Lower lobe of right lung (tissue), 2 donors: ENCODE measurements around the gene NMT2. TPM values are rescaled to one million over a fixed set of nuclear protein-coding genes. Genes with fewer than 3 reads are reported as not detected.

Experiments used
- ATAC-seq, 2 donors: fragments of 200-7000 bp; cut with Tn5 transposase; one replicate each; pipeline ENCODE4 v1.9.1; 2020 to 2022; ENCODE audit warnings: mild to moderate bottlenecking in 2 of 2, moderate library complexity in 2 of 2
- DNase-seq: peaks from one replicate; pipeline ENCODE4 v3.0.0-alpha.2; 2020
- H3K27ac ChIP-seq: fragments of 200-600 bp; one replicate; pipeline ENCODE4 v1.8.0; 2022
- H3K27me3 ChIP-seq: fragments of 200-600 bp; one replicate; pipeline ENCODE4 v1.8.0; 2022; ENCODE audit warnings: low read depth
- H3K36me3 ChIP-seq: fragments of 200-600 bp; one replicate; pipeline ENCODE4 v1.8.0; 2022; ENCODE audit warnings: mild to moderate bottlenecking
- H3K4me1 ChIP-seq: fragments of 200-600 bp; one replicate; pipeline ENCODE4 v1.8.0; 2022
- H3K4me3 ChIP-seq: fragments of 200-600 bp; one replicate; pipeline ENCODE4 v1.8.0; 2022; ENCODE audit warnings: mild to moderate bottlenecking
- H3K9me3 ChIP-seq: fragments of 200-600 bp; one replicate; pipeline ENCODE4 v1.8.0; 2022
- CTCF ChIP-seq: fragments of 200-600 bp; IDR thresholded peaks from one replicate; pipeline ENCODE4 v1.8.0; 2022; ENCODE audit warnings: antibody characterized with exemption, mild to moderate bottlenecking
- intact Hi-C: fragments of 100-400 bp; cut with DNase I; formaldehyde crosslinking; loops from one replicate; pipeline ENCODE4 v1.11.0; 2022
- total RNA-seq: library from RNA; stranded (reverse); fragmentation: NEBNext Ultra II Directional; extraction: Animal tissue kit (Norgen Biotek cat#: 25700); gene quantifications from one replicate; pipeline ENCODE4 v1.2.1, GENCODE V29; 2021
- donor health status: DM: no; HTN: yes; CAD: no; lungs with severe emphysema.

NMT2 gene
- total RNA-seq, 1 donor from 2014 or later: 10.2 TPM

DNA sequence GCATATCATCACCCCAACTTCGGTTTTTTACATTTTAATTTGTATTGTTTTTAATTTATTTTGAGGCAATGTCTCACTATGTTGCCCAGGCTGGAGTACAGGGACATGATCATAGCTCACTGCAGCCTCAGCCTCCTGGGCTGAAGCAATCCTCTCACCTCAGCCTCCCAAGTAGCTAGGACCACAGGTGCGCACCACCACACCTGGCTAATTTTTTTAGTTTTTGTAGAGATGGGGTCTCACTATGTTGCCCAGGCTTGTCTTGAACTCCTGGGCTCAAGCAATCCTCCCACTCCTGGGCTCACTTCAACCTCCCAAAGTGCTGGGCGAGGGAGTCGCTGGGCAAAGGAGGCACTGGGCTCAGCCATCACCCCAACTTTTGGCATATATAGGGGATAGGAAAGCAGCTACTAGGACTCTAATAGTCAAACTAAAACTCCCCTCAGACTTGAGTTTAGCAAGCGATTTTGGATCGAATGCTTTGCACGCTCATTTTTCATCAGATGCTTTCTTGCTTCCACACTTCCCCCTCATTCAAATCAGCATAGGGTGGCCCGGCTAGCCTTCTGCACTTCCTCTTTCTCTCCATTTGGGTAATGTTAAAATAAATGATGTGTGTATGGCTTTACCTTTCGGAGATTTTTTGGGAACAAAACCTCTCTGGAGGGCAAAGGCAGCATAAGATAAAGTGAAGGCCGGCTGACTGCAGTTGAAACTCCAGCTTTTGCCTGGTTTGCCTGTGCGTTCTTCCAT lies 20.8 kb upstream of the NMT2 start:
- intact Hi-C loops: no loop called here
- ATAC-seq: no peak

DNA sequence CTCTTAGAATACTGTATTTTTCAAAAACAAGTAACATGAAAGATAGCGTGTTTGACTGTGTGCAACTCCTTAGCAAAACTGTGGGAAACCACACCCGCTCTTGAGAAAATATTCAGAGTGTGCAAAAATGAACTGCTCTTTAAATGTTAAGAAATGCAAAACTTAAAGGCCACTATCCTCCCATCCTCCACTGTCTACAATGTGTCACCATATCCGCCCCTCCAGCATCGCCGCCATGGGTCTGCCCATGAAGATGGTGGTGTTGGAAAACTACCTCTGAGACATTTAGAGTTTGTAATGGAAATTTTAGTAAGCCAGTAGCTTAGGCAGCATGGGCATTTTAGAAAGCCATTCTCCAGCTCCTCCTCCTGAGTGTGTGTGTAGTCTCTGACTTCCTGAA lies 20.1 kb upstream of the NMT2 start:
- H3K27ac ChIP-seq: no peak overlapping the region
- H3K4me1 ChIP-seq: no peaks in the 10 kb centered on the region
- no peaks in the 10 kb centered on the region for H3K9me3 ChIP-seq
- DNase-seq: no peak
- ATAC-seq: no peak
- TF ChIP-seq CTCF: no peak
- intact Hi-C loops: no loop called here
- no peaks in the 10 kb centered on the region for H3K36me3 ChIP-seq
- H3K4me3 ChIP-seq: no peak overlapping the region
- H3K27me3 ChIP-seq: no peaks in the 10 kb centered on the region

More for the DNA sequence above, 20.8 kb upstream of the NMT2 start:
- H3K27me3 ChIP-seq: no peaks in the 10 kb centered on the region
- no peaks in the 10 kb centered on the region for H3K4me1 ChIP-seq
- no peaks in the 10 kb centered on the region for H3K36me3 ChIP-seq
- H3K27ac ChIP-seq: no peak overlapping the region
- TF ChIP-seq CTCF: no peak
- H3K4me3 ChIP-seq: no peak overlapping the region
- no peaks in the 10 kb centered on the region for H3K9me3 ChIP-seq
- DNase-seq: no peak

DNA sequence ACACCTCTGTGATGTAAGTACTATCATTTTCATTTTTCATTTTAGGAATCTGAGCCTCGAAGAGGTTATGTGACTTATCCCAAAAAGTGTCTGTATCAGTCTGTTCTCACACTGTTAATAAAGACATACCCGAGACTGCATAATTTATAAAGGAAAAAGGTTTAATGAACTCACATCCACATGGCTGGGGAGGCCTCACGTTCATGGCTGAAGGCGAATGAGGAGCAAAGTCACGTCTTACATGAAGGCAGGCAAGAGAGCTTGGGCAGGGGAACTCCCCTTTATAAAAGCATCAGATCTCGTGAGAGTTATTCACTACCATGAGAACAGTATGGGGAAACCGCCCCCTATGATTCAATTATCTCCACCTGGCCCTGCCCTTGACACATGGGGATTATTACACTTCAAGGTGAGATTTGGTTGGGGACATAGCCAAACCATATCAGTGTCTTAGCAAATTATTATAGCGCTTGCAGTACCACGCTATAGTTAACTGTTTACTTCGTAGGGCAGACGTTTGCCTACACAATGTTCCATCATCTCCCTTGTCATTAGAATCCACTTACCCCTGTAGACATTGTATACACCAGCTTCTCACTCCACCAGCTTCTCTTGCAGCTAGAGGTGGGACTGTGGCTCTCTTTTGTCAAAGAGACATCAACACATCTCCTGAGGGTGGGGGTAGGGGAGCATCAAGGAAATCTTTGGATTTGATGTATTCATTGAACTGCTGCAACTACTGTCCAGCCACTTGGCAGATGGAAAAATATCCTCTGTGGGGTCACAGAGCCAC lies 15.4 kb upstream of the NMT2 start:
- Histone ChIP-seq H3K4me3 (no peak overlapping the region), H3K4me1 (no peaks in the 10 kb centered on the region)
- intact Hi-C loops: no loop called here

DNA sequence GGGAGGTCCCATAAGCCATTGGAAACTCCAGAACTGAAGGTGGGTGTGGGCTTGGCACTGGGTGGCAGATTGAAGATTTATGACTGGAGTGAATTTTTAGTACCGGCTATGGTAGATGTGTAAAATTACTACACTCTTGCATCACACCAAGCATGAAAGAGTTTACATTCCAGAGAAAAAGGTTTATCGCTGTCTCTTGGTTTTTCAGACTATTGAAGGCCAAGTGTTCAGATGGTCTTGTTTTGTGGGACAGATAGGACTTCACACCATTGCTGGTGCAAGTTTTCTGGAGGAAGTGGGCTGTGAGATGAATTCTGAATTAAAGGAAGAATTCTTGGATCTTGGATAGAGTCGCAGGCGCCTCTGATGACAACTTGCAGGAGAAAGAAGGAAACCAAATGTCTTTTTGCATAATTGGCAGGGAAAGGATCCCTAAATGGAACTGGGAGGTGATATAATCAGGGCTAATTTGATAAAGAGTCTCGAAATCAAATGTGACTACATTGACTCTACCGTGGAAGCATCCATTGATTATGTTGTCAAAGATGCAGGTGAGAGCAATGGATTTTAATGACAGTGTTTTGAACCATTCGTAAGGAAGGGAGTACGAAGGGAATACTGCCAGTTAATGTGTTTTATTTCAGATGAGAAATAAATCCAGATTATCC lies 14.2 kb upstream of the NMT2 start:
- intact Hi-C loops: no loop called here
- Histone ChIP-seq H3K9me3 (no peaks in the 10 kb centered on the region), H3K4me1 (no peaks in the 10 kb centered on the region), H3K4me3 (no peak overlapping the region), H3K27me3 (no peaks in the 10 kb centered on the region), H3K27ac (no peak overlapping the region), H3K36me3 (no peaks in the 10 kb centered on the region)
- DNase-seq (no peak), ATAC-seq (no peak)
- no peak for TF ChIP-seq CTCF

More for the DNA sequence above, 15.4 kb upstream of the NMT2 start:
- Histone ChIP-seq H3K36me3 (no peaks in the 10 kb centered on the region), H3K27ac (no peak overlapping the region), H3K27me3 (no peaks in the 10 kb centered on the region), H3K9me3 (no peaks in the 10 kb centered on the region)
- no peak for ATAC-seq
- no peak for TF ChIP-seq CTCF
- no peak for DNase-seq

DNA sequence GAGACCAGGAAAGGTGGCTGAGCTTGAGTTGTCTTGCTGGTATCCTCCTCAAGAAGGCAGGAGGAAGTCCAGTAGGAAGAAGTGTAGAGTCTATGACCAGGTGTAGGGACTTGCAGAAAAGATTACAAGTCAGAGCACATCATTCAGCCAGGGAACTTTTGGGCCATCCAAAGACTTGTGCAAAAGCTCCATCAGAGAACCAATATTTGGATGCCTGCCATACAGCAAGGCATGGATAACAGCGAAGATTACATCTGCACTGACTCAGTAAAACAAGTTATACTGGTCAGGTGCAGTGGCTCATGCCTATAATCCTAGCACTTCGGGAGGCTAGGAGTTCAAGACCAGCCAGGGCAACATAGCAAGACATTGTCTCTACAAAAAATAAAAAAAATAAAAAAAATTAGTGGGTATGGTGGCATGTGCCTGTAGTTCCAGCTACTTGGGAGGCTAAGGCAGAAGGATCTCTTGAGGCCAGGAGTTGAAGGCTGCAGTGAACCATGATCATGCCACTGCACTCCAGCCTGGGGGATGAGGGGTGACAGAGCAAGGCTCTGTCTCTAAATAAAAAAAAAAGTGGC lies 13.2 kb upstream of the NMT2 start:
- no peak overlapping the region for H3K27ac ChIP-seq
- no peak overlapping the region for H3K4me3 ChIP-seq
- no peaks in the 10 kb centered on the region for H3K4me1 ChIP-seq
- intact Hi-C loops: no loop called here
- DNase-seq: no peak
- H3K27me3 ChIP-seq: no peaks in the 10 kb centered on the region
- no peaks in the 10 kb centered on the region for H3K9me3 ChIP-seq
- TF ChIP-seq CTCF: no peak
- H3K36me3 ChIP-seq: no peaks in the 10 kb centered on the region
- ATAC-seq: no peak
